ENCODE results near the gene SKAP1. TPM values are rescaled to one million over a fixed set of nuclear protein-coding genes. Genes with fewer than 3 reads are reported as not detected.

Gene SKAP1
- total RNA-seq, 4 donors from 2014 or later: 0.93 to 1.9 (median 1.1) TPM; not detected in 1

- ATAC-seq (ENCODE audit: low FRiP score) (no peak), DNase-seq (ENCODE audit: low spot score) (no peak)
Observed at GRCh38 chr17:48084932-48085331, 345.1 kb downstream of the SKAP1 start.

More at GRCh38 chr17:48084932-48085331, 345.1 kb downstream of the SKAP1 start:
- TF ChIP-seq CTCF (IDR thresholded peaks at IDR 0.05): no peak

Small RNA genes within 50 kb of the gene (small RNA-seq; reads per million reads assigned to genes)
- gene MIR1203 (not detected), gene RF00012 (not detected), gene RF00019 (not detected), gene RNU6-1152P (not detected), gene RNU6-1201P (not detected)

Other genes with a start within 250 kb of the SKAP1 start
- not detected for gene HOXB1, start 100.8 kb upstream of the SKAP1 start, total RNA-seq
- 10 to 100 TPM in 3 of 4 donors, 1 to 10 TPM in 1; 9.7 to 35.2 (median 16.3) TPM for gene HOXB2, start 114.9 kb upstream of the SKAP1 start, total RNA-seq
- gene HOXB4, start 148.1 kb upstream of the SKAP1 start, total RNA-seq: 1 to 10 TPM; 1.6 to 8.7 (median 3.4) TPM
- gene HOXB3, start 160.0 kb upstream of the SKAP1 start, total RNA-seq: 10 to 100 TPM in 2 of 4 donors, 1 to 10 TPM in 2; 4.8 to 30.3 (median 10.6) TPM
- gene HOXB5, start 163.6 kb upstream of the SKAP1 start, total RNA-seq: 1 to 10 TPM in 2 of 4 donors, under 1 TPM in 2; 0.72 to 3.3 (median 1.4) TPM
- gene HOXB6, start 174.8 kb upstream of the SKAP1 start, total RNA-seq: 10 to 100 TPM in 3 of 4 donors, 1 to 10 TPM in 1; 9.2 to 22.7 (median 15.5) TPM
- gene HOXB7, start 180.8 kb upstream of the SKAP1 start, total RNA-seq: 10 to 100 TPM in 1 of 4 donors, 1 to 10 TPM in 3; 5.3 to 11.5 (median 8.4) TPM
- gene HOXB8, start 185.1 kb upstream of the SKAP1 start, total RNA-seq: 1 to 10 TPM; 4.3 to 6.2 (median 5.0) TPM
- gene HOXB9, start 196.1 kb upstream of the SKAP1 start, total RNA-seq: under 1 TPM in 2 of 4 donors, not detected in 2; 0.09 to 0.48 TPM

All from omental fat pad (tissue), 4 donors.